Neutrophil (primary cell): Measurements from ENCODE around the gene ASB1.
"Not testable (repeated sequence)": the region's sequence is repeated elsewhere in the genome, so short reads cannot be mapped to it uniquely, and the experiment has no call there.

Experiments
- H3K27ac ChIP-seq: fragments of 200-600 bp; sonication (generic); 2 replicates; pipeline ENCODE4 v1.5.1; 2016; ENCODE audit warnings: mild to moderate bottlenecking, moderate library complexity
- H3K27me3 ChIP-seq: fragments of 200-600 bp; sonication (generic); 2 replicates; pipeline ENCODE4 v1.6.0; 2016; ENCODE audit warnings: mild to moderate bottlenecking
- H3K36me3 ChIP-seq: fragments of 200-600 bp; sonication (generic); 2 replicates; pipeline ENCODE4 v1.5.1; 2017
- H3K4me1 ChIP-seq, 2 experiments: fragments of 200-600 bp in 1 of 2; sonication (generic) in 1 of 2; 1 replicate in 1 of 2; 2 replicates in 1 of 2; pipeline versions ENCODE4 v1.5.1 to v1.6.1; 2013 to 2016; ENCODE audit warnings: low read depth in 1 of 2, low read length in 1 of 2, mild to moderate bottlenecking in 1 of 2, moderate library complexity in 1 of 2; ENCODE audit not compliant: control insufficient read depth in 1 of 2, insufficient read depth in 1 of 2
- H3K4me3 ChIP-seq, 2 experiments: fragments of 200-600 bp in 1 of 2; sonication (generic) in 1 of 2; 1 replicate in 1 of 2; 2 replicates in 1 of 2; pipeline ENCODE4 v1.5.1; 2013 to 2016; ENCODE audit warnings: low read depth in 1 of 2, low read length in 1 of 2, mild to moderate bottlenecking in 1 of 2, moderate library complexity in 1 of 2
- H3K9me3 ChIP-seq: fragments of 200-600 bp; sonication (generic); 2 replicates; pipeline ENCODE4 v1.5.1; 2016
- TF ChIP-seq, protein P1 (sequence below): fragments of 200-600 bp; sonication (generic); IDR thresholded peaks from 2 replicates; pipeline ENCODE4 v1.5.1; 2016; ENCODE audit warnings: antibody characterized with exemption

Gene ASB1

DNA sequence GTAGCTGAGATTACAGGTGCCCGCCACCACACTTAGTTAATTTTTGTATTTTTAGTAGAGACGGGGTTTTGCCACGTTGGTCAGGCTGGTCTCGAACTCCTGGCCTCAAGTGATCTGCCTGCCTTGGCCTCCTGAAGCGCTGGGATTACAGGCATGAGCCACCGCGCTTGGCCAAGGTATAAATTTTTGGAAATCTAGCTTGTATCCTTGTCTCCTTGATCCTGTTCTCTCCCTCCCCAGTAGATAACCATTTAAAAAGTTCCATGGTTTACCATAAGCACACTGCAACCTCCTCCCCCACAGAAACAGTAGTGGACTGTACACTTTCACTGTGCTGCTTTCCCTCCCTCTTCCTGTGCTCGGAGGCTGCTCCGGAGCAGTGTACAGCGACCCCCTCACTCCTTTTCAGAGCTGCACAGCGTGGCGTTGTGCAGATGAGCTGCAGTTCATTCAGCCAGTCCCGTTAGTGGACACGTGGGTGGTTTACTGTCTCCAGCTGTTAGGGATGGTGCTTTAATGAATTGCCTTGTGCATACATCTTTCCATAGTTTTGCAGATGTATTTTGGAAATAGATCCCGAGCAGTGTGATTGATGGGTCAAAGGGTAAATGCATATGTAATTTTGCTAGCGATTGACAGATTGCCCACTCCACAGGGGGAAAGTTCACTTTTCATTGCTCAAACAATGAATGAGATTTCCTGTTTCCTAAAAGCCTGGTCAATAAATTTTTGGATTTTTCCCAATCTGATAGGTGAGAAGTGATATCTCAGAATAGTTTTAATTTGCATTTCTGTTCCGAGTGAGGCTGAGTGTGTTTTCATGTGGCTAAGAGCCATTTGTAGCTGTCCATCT is 14.8 kb downstream of the ASB1 start:
- H3K36me3 ChIP-seq = peaks cover 51% of the 10 kb centered on the region
- H3K9me3 ChIP-seq = no peaks in the 10 kb centered on the region
- no peaks in the 10 kb centered on the region for H3K27me3 ChIP-seq
- H3K4me1 ChIP-seq = no peaks in the 10 kb centered on the region
- TF ChIP-seq, protein P1, sequence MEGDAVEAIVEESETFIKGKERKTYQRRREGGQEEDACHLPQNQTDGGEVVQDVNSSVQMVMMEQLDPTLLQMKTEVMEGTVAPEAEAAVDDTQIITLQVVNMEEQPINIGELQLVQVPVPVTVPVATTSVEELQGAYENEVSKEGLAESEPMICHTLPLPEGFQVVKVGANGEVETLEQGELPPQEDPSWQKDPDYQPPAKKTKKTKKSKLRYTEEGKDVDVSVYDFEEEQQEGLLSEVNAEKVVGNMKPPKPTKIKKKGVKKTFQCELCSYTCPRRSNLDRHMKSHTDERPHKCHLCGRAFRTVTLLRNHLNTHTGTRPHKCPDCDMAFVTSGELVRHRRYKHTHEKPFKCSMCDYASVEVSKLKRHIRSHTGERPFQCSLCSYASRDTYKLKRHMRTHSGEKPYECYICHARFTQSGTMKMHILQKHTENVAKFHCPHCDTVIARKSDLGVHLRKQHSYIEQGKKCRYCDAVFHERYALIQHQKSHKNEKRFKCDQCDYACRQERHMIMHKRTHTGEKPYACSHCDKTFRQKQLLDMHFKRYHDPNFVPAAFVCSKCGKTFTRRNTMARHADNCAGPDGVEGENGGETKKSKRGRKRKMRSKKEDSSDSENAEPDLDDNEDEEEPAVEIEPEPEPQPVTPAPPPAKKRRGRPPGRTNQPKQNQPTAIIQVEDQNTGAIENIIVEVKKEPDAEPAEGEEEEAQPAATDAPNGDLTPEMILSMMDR = no peak
- no peak overlapping the region for H3K4me3 ChIP-seq
- no peak overlapping the region for H3K27ac ChIP-seq

- not testable (repeated sequence) for H3K4me3 ChIP-seq, H3K27me3 ChIP-seq, H3K4me1 ChIP-seq, H3K27ac ChIP-seq, H3K9me3 ChIP-seq
- H3K36me3 ChIP-seq = peaks cover 59% of the 10 kb centered on the region
Observed at GRCh38 chr2:238442257-238442656, 15.5 kb downstream of the ASB1 start.

DNA sequence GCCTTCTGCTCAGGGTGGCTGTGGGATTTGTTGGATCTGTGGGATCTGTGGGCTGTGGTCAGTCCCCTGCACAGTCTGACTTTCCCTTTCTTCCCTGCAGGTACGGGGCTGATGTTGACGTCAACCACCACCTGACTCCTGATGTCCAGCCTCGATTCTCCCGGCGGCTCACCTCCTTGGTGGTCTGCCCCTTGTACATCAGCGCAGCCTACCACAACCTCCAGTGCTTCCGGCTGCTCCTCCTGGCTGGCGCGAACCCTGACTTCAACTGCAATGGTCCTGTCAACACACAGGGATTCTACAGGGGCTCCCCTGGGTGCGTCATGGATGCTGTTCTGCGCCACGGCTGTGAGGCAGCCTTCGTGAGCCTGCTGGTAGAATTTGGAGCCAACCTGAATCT is 17.5 kb downstream of the ASB1 start:
- H3K9me3 ChIP-seq = no peaks in the 10 kb centered on the region
- no peak overlapping the region for H3K27ac ChIP-seq
- H3K36me3 ChIP-seq = peaks cover 66% of the 10 kb centered on the region
- no peaks in the 10 kb centered on the region for H3K4me1 ChIP-seq
- H3K4me3 ChIP-seq = no peak overlapping the region
- H3K27me3 ChIP-seq = no peaks in the 10 kb centered on the region
- TF ChIP-seq, protein P1 = no peak

DNA sequence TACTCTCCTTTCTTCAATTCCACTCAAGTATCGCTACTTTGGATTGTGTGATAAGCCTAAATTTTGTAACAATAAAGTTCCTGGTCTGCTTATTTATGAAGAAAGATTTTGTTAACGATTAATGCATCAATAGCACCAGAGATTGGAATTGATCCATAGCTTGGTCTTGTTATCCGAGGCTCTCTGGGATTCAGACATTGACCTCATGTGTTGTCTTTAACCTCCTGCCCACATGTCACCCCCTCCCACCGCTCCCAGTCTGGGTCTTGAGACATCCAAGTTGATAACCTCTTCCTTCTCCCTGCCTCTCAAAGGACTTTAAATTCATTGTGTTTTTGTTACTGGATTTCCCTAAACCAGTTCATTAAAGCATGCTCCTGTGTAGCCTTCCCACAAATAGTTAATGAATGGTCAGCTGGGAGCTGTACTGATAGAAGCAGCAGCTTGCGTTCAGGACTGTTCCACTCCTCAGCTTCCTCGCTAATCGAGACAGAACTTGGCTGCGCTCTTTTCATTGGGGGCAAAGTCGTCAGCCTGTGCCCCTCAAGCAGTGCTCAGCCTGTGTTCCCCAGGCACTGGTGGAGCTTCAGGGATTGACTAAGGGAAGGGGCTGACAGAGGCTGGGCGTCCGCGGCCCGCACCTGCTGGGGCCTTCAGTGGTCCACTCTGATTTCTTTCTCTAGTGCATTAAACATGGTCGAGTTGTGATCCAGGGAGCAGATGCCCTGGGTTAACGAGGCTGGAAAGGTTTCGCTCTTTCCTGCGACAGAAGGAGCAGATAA is 18.9 kb downstream of the ASB1 start:
- Histone ChIP-seq H3K9me3 (no peaks in the 10 kb centered on the region), H3K4me1 (peaks cover 10% of the 10 kb centered on the region in 2 experiments), H3K4me3 (no peak overlapping the region), H3K27me3 (no peaks in the 10 kb centered on the region), H3K27ac (no peak overlapping the region), H3K36me3 (peaks cover 56% of the 10 kb centered on the region)
- TF ChIP-seq, protein P1 = no peak

- Histone ChIP-seq H3K4me3 (no peak overlapping the region), H3K9me3 (no peaks in the 10 kb centered on the region), H3K27me3 (no peaks in the 10 kb centered on the region), H3K27ac (no peak overlapping the region), H3K36me3 (peaks cover 63% of the 10 kb centered on the region), H3K4me1 (peaks cover 11 to 13% of the 10 kb centered on the region in 2 experiments)
- TF ChIP-seq, protein P1 = no peak
Observed at GRCh38 chr2:238446371-238446770, 19.6 kb downstream of the ASB1 start.
